K562 (cell line): ENCODE results near the gene TAF8. TPM values are rescaled to one million over a fixed set of nuclear protein-coding genes. Genes with fewer than 3 reads are reported as not detected.

ENCODE experiments used
- ATF7 ChIP-seq: fragments of 450-650 bp; IDR thresholded peaks from 2 replicates; pipeline ENCODE4 v1.7.1; 2014; ENCODE audit warnings: mild to moderate bottlenecking, moderate library complexity
- CREB1 ChIP-seq, 2 experiments: sonication (generic) in 1 of 2; formaldehyde crosslinking in 1 of 2; IDR thresholded peaks; 2 replicates each; pipeline versions ENCODE4 v1.6.1 to v1.8.0; 2012 to 2022; ENCODE audit warnings: inconsistent platforms in 1 of 2, mild to moderate bottlenecking in 1 of 2, missing genetic modification reagents in 1 of 2, moderate library complexity in 1 of 2
- ETV1 ChIP-seq: fragments of 450-650 bp; conservative IDR thresholded peaks from 2 replicates; pipeline ENCODE4 v1.6.1; 2016; ENCODE audit warnings: missing genetic modification characterization, control low read depth, low read depth, missing compliant biosample characterization
- GATAD2A ChIP-seq: fragments of 450-650 bp; IDR thresholded peaks from 2 replicates; pipeline ENCODE4 v1.6.1; 2017
- HNRNPH1 ChIP-seq: fragments of 200-400 bp; formaldehyde crosslinking; optimal IDR thresholded peaks from 2 replicates; pipeline ENCODE3; 2017; ENCODE audit warnings: low read depth, mild to moderate bottlenecking, low read length, moderate library complexity
- KLF10 ChIP-seq: fragments of 250-450 bp; sonication (Bioruptor Pico); IDR thresholded peaks from 2 replicates; pipeline ENCODE4 v1.6.1; 2021; ENCODE audit warnings: matching md5 sums
- MTA2 ChIP-seq: fragments of 450-650 bp; IDR thresholded peaks from 2 replicates; pipeline ENCODE4 v1.6.1; 2016; ENCODE audit warnings: low read depth
- NFRKB ChIP-seq: fragments of 450-650 bp; IDR thresholded peaks from 2 replicates; pipeline ENCODE4 v1.6.1; 2016; ENCODE audit warnings: low read depth
- NR3C1 ChIP-seq: sonication (generic); formaldehyde crosslinking; IDR thresholded peaks from 2 replicates; pipeline ENCODE4 v1.8.1; 2022; ENCODE audit warnings: missing genetic modification reagents
- RCOR1 ChIP-seq, 2 experiments: IDR thresholded peaks; 2 replicates each; pipeline ENCODE4 v1.6.1; 2012; ENCODE audit warnings: low read depth in 2 of 2, low read length in 2 of 2, borderline replicate concordance in 1 of 2, improper control_type of control experiment in 1 of 2
- RFX5 ChIP-seq: IDR thresholded peaks from 2 replicates; pipeline ENCODE4 v1.6.1; 2011; ENCODE audit warnings: low read depth, mild to moderate bottlenecking, improper control_type of control experiment, low read length
- SMARCE1 ChIP-seq: fragments of 450-650 bp; IDR thresholded peaks from 2 replicates; pipeline ENCODE4 v1.7.1; 2016; ENCODE audit warnings: mild to moderate bottlenecking
- SNIP1 ChIP-seq: fragments of 450-650 bp; IDR thresholded peaks from 2 replicates; pipeline ENCODE4 v1.7.1; 2017; ENCODE audit warnings: low read depth, mild to moderate bottlenecking
- SP1 ChIP-seq: sonication (generic); formaldehyde crosslinking; IDR thresholded peaks from 2 replicates; pipeline ENCODE4 v1.8.1; 2022; ENCODE audit warnings: mild to moderate bottlenecking, missing genetic modification reagents
- TCF7 ChIP-seq: sonication (generic); IDR thresholded peaks from 2 replicates; pipeline ENCODE4 v1.6.1; 2016; ENCODE audit warnings: antibody characterized with exemption, borderline replicate concordance
- ZBED1 ChIP-seq: IDR thresholded peaks from 2 replicates; pipeline ENCODE4 v1.6.1; 2014
- ZNF143 ChIP-seq: sonication (generic); formaldehyde crosslinking; IDR thresholded peaks from 2 replicates; pipeline ENCODE4 v1.9.0; 2022; ENCODE audit warnings: mild to moderate bottlenecking, missing genetic modification reagents
- ZNF224 ChIP-seq: sonication (generic); formaldehyde crosslinking; IDR thresholded peaks from 2 replicates; pipeline ENCODE4 v1.8.0; 2022; ENCODE audit warnings: mild to moderate bottlenecking, missing genetic modification reagents
- ZNF444 ChIP-seq: fragments of 250-450 bp; sonication (Bioruptor Pico); IDR thresholded peaks from 2 replicates; pipeline ENCODE4 v1.4.0; 2020; ENCODE audit warnings: mild to moderate bottlenecking, moderate library complexity
- ZNF561 ChIP-seq: fragments of 450-650 bp; formaldehyde crosslinking; conservative IDR thresholded peaks from 2 replicates; pipeline ENCODE4 v1.4.0; 2020; ENCODE audit warnings: mild to moderate bottlenecking, moderate library complexity
- ZNF57 ChIP-seq: fragments of 450-650 bp; formaldehyde crosslinking; IDR thresholded peaks from 2 replicates; pipeline ENCODE4 v1.4.0; 2020; ENCODE audit warnings: mild to moderate bottlenecking, moderate library complexity
- ZNF766 ChIP-seq: fragments of 200-800 bp; sonication (Bioruptor generic); conservative IDR thresholded peaks from 2 replicates; pipeline ENCODE4 v1.6.1; 2016; ENCODE audit warnings: missing genetic modification characterization, missing compliant biosample characterization
- polyA plus RNA-seq, 8 experiments: library from polyadenylated mRNA; depleted of rRNA in 4 of 8; stranded (reverse) in 5 of 8; unstranded in 3 of 8; fragments of >200 nt; fragmentation: Nextera tagmentation in 2 of 8; fragmentation: Illumina TruSeq in 1 of 8; extraction: Ambion mirVana in 2 of 8; extraction: Trizol in 1 of 8; gene quantifications; 2 replicates each; pipeline versions ENCODE4 v1.2.1 to v1.2.3, GENCODE V29; 2011 to 2014; ENCODE audit warnings: inconsistent platforms in 1 of 8, missing spikeins in 1 of 8
- total RNA-seq, 7 experiments: library from RNA; depleted of rRNA in 6 of 7; stranded (reverse); fragments of >200 nt in 6 of 7; fragmentation: Illumina TruSeq in 2 of 7; extraction: Trizol in 2 of 7; gene quantifications; 2 replicates each; pipeline versions ENCODE4 v1.2.1 to v1.2.3, GENCODE V29; 2011 to 2021; ENCODE audit warnings: low replicate concordance in 1 of 7
- TF ChIP-seq, protein P1 (sequence below): fragments of 250-450 bp; sonication (Bioruptor Pico); IDR thresholded peaks from 2 replicates; pipeline ENCODE4 v1.5.0; 2021; ENCODE audit warnings: mild to moderate bottlenecking, moderate library complexity
- TF ChIP-seq, protein P2 (sequence below): fragments of 450-650 bp; IDR thresholded peaks from 2 replicates; pipeline ENCODE4 v1.7.0; 2016; ENCODE audit warnings: borderline replicate concordance
- TF ChIP-seq, protein P3 (sequence below): fragments of 450-650 bp; formaldehyde crosslinking; IDR thresholded peaks from 2 replicates; pipeline ENCODE4 v1.4.0; 2020; ENCODE audit warnings: mild to moderate bottlenecking

Gene TAF8
- total and polyA plus RNA-seq, 9 of the 15 experiments (the other 6 are each of a cell fraction or from before 2014, with no cell fraction given), result 29.4 to 84.0 (median 52.6) TPM

DNA sequence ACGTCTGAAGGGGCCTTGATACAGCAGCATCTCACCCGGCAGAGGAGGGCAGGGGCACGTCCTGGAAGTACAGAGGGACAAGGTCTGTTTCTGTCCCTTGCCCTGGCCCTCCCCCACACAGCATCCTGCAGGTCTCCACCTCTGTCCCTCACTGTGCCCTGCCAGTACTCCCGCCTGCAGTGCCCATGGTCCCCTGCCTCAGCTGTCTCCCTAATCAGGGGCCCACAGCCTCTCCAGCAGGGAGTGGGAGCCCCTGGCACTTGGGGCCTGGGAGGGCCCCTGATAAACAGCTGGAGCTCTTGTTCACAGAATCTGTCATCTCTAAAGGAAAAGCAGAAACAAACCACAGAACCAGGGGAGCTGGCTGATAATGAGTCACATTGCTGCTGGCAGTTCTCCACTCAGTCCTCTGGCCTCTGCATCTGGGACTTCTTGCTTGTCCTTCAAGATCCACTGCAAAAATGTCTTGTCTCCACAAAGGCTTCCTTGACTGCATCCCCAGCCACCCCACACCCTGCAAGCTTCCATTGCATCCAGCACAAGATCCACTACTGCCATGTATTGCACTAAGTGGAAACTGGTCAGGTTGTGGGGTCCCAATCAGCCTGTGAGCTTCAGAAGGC is 33.2 kb upstream of the TAF8 start (continued):
- TF ChIP-seq SP1 (CRISPR knock-in tag) (peak; percentile 77; the same call in 1 of the 2 replicates), ZNF766 (CRISPR knock-in tag) (peak; percentile 97), KLF10 (CRISPR knock-in tag) (no peak), HNRNPH1 (no peak), NR3C1 (no peak), ZNF224 (CRISPR knock-in tag) (no peak), SMARCE1 (peak; percentile 99), ZBED1 (peak; percentile 87; the same call in 1 of the 2 replicates), ZNF444 (CRISPR knock-in tag) (peak; percentile 90), NFRKB (peak; percentile 20; the same call in 1 of the 2 replicates), CREB1 (IDR thresholded peaks at IDR 0.05) (peak; percentile 80), CREB1 (CRISPR knock-in tag; IDR thresholded peaks at IDR 0.05) (peak; percentile 51), ZNF143 (CRISPR knock-in tag) (no peak; the same call in 1 of the 2 replicates), RFX5 (no peak), GATAD2A (peak; percentile 99; the same call in 1 of the 2 replicates), RCOR1 (IDR thresholded peaks at IDR 0.05; ENCODE audit: borderline replicate concordance in 1 of 2, low read depth in 2 of 2, low read length in 2 of 2) (peak; percentile 91 to 95; a peak in 3 of 4 replicates), ETV1 (tag) (peak; percentile 65), ATF7 (peak; percentile 88), ZNF57 (CRISPR knock-in tag) (peak; percentile 75; the same call in 1 of the 2 replicates), TCF7 (no peak; the same call in 1 of the 2 replicates), SNIP1 (no peak), MTA2 (peak; percentile 98), ZNF561 (CRISPR knock-in tag) (no peak; the same call in 1 of the 2 replicates)
- TF ChIP-seq, protein P1, sequence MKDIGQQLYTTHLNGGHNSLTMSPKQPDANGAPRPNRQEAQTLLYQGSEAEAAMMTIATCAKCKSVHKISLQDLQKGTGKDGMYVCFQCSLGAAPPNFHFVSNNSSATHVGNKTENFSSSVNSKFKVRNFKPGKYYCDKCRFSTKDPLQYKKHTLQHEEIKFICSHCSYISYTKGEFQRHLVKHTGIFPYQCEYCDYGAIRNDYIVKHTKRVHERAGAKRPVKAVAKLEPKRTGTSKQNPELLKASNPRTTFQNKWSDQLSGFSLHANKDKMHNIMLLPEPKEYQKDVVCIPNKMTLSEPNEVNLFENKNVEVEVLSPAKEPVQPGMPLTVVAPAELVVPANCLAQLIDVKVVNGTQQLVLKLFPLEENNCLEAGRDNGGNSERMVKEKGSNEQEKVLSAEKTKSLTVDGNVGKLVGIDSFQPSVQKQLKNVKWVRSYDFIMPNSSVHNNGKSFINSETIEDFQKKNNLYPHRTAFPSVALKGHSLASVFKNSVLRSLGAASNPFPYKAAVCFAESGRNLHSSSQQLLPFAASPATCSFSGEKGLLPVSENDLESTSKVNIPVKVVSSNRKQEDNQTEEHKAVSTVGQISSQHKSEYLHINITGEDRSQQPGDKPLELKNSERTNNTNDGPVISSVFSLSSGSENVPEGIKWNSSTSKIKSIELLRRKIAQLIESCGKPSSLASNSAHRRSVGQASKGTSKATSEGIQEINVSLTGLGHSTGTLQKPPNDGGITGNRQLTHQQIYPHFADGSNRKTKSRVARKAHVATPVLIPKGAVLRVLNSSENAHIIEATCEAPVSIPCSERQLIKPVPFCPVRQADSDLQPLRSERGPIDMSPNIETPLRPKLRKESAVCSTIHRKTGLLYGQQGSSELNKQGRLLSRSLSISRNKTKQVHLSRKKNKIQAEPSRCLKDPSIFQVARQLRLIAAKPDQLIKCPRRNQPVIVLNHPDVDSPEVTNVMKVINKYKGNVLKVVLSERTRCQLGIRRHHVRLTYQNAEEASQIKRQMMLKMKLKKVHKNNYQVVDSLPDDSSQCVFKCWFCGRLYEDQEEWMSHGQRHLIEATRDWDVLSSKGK (CRISPR knock-in tag), result no peak
- TF ChIP-seq, protein P2, sequence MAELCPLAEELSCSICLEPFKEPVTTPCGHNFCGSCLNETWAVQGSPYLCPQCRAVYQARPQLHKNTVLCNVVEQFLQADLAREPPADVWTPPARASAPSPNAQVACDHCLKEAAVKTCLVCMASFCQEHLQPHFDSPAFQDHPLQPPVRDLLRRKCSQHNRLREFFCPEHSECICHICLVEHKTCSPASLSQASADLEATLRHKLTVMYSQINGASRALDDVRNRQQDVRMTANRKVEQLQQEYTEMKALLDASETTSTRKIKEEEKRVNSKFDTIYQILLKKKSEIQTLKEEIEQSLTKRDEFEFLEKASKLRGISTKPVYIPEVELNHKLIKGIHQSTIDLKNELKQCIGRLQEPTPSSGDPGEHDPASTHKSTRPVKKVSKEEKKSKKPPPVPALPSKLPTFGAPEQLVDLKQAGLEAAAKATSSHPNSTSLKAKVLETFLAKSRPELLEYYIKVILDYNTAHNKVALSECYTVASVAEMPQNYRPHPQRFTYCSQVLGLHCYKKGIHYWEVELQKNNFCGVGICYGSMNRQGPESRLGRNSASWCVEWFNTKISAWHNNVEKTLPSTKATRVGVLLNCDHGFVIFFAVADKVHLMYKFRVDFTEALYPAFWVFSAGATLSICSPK, result no peak
- TF ChIP-seq, protein P3, sequence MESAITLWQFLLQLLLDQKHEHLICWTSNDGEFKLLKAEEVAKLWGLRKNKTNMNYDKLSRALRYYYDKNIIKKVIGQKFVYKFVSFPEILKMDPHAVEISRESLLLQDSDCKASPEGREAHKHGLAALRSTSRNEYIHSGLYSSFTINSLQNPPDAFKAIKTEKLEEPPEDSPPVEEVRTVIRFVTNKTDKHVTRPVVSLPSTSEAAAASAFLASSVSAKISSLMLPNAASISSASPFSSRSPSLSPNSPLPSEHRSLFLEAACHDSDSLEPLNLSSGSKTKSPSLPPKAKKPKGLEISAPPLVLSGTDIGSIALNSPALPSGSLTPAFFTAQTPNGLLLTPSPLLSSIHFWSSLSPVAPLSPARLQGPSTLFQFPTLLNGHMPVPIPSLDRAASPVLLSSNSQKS (CRISPR knock-in tag), result no peak
